C4-2B (cell line): ENCODE results near the gene CMTM2.

Source experiments
- CTCF ChIP-seq: fragments of 450-650 bp; conservative IDR thresholded peaks from 2 replicates; pipeline ENCODE4 v1.5.1; 2017; ENCODE audit warnings: mild to moderate bottlenecking
- ZFX ChIP-seq: fragments of 450-650 bp; IDR thresholded peaks from 2 replicates; pipeline ENCODE4 v1.6.1; 2017

DNA sequence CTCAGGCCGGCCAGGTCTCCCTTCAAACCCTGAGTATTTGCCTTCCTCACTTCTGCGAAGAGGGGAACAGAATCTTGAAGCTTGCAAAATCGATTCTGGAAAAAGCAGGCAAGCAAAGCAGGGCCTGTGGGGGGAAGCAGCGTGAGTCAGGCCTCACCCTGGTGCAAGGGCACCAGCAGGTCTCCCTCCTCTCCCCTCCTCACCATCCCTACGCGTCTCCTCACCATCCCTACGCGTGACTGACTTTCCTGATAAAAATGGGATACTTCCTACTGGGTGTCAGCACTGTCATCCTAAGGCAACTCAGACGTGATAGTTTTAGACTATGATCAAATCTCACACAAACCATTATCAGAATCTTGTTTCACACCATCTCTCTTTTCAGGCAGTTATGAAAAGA lies 37.3 kb downstream of the CMTM2 start:
- no peak for TF ChIP-seq CTCF
- TF ChIP-seq ZFX: no peak
